Neural cell (in vitro differentiated cells): ENCODE data around the gene GGTLC3.
"Not testable (repeated sequence)": the region's sequence is repeated elsewhere in the genome, so short reads cannot be mapped to it uniquely, and the experiment has no call there.

Source experiments
- CTCF ChIP-seq: fragments of 450-650 bp; IDR thresholded peaks from 2 replicates; pipeline ENCODE4 v1.5.1; 2014; ENCODE audit warnings: antibody characterized with exemption, mild to moderate bottlenecking, moderate library complexity; ENCODE audit not compliant: poor library complexity, severe bottlenecking
- EZH2 ChIP-seq: fragments of 200-600, 300-800 bp; shearing (Covaris generic), sonication (generic); IDR thresholded peaks from 2 replicates; pipeline ENCODE4 v1.6.1; 2014; ENCODE audit warnings: antibody characterized with exemption, low read length, borderline replicate concordance, mild to moderate bottlenecking; ENCODE audit not compliant: insufficient read depth, poor library complexity, severe bottlenecking

DNA sequence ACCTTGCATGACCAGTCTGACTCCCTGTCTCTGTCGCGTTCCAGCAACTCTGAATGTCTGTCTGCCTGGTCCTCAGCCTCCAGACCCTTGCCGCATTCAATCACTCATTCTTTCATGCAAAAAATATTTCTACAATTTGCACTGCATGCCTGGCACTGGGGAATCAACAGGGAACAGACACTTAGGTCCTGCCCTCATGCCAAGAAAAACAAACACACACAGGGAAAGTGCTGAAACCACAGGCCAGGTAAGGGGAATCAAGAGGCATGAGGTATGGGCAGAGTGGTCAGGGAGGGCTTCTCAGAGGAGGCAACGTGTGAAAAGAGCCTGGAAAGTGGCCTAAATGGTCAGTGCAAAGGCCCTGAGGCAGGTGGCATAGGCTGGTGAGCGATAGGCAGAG is at the start of gene GGTLC3:
- TF ChIP-seq CTCF, EZH2: not testable (repeated sequence)
